Karpas-422 (cell line): ENCODE results near the gene USB1. TPM values are rescaled to one million over a fixed set of nuclear protein-coding genes. Genes with fewer than 3 reads are reported as not detected.
A peak's percentile ranks its signal among the peaks of the same experiment; 100 is the strongest.

Experiments
- DNase-seq: peaks from one replicate; pipeline ENCODE4 v3.0.0-alpha.2; 2015
- H2AFZ ChIP-seq: fragments of 200-600 bp; sonication (generic); 2 replicates; pipeline ENCODE4 v1.6.1; 2014; ENCODE audit warnings: antibody characterized with exemption, low read length, mixed read lengths
- H3K27ac ChIP-seq: fragments of 200-600 bp; sonication (generic); 2 replicates; pipeline ENCODE4 v1.5.1; 2014; ENCODE audit warnings: mild to moderate bottlenecking, low read length, moderate library complexity
- H3K27me3 ChIP-seq: fragments of 200-600 bp; sonication (generic); 2 replicates; pipeline ENCODE4 v1.6.1; 2014; ENCODE audit warnings: low read length, mixed read lengths
- H3K36me3 ChIP-seq: fragments of 200-600 bp; sonication (generic); 2 replicates; pipeline ENCODE4 v1.6.1; 2014; ENCODE audit warnings: low read length, mixed read lengths; ENCODE audit not compliant: insufficient read depth
- H3K4me1 ChIP-seq: fragments of 200-600 bp; sonication (generic); 2 replicates; pipeline ENCODE4 v1.6.1; 2014; ENCODE audit warnings: mild to moderate bottlenecking, low read length, mixed read lengths
- H3K4me2 ChIP-seq: fragments of 200-600 bp; sonication (generic); 2 replicates; pipeline ENCODE4 v1.6.1; 2014; ENCODE audit warnings: low read length, low read depth, mild to moderate bottlenecking; ENCODE audit not compliant: poor library complexity, severe bottlenecking
- H3K4me3 ChIP-seq: fragments of 200-600 bp; sonication (generic); 2 replicates; pipeline ENCODE4 v1.5.1; 2014; ENCODE audit warnings: mild to moderate bottlenecking, antibody characterized with exemption, low read length, mixed read lengths
- H3K79me2 ChIP-seq: fragments of 200-600 bp; sonication (generic); 2 replicates; pipeline ENCODE4 v1.6.1; 2014; ENCODE audit warnings: mild to moderate bottlenecking, low read length, mixed read lengths
- H3K9ac ChIP-seq: fragments of 200-600 bp; sonication (generic); 2 replicates; pipeline ENCODE4 v1.6.0; 2014; ENCODE audit warnings: low read length
- H3K9me2 ChIP-seq: fragments of 200-600 bp; sonication (generic), shearing (Covaris generic); replicated peaks from 2 replicates; pipeline ENCODE4 v1.6.0; 2014; ENCODE audit warnings: mild to moderate bottlenecking, low read length, moderate library complexity; ENCODE audit not compliant: insufficient read depth
- H3K9me3 ChIP-seq: fragments of 300-700, 200-600 bp; sonication (generic); 2 replicates; pipeline ENCODE4 v1.6.1; 2014; ENCODE audit warnings: low read length, mixed read lengths
- H4K20me1 ChIP-seq: fragments of 200-600 bp; sonication (generic); 2 replicates; pipeline ENCODE4 v1.6.1; 2014; ENCODE audit warnings: mild to moderate bottlenecking, antibody characterized with exemption, low read length, low read depth; ENCODE audit not compliant: insufficient read depth
- total RNA-seq: library from RNA; depleted of rRNA; stranded (reverse); fragments of >200 nt; shearing (Covaris generic); gene quantifications from 2 replicates; pipeline ENCODE4 v1.2.3, GENCODE V29; 2014; ENCODE audit warnings: low replicate concordance; rRNA removed

Gene USB1, protein sequence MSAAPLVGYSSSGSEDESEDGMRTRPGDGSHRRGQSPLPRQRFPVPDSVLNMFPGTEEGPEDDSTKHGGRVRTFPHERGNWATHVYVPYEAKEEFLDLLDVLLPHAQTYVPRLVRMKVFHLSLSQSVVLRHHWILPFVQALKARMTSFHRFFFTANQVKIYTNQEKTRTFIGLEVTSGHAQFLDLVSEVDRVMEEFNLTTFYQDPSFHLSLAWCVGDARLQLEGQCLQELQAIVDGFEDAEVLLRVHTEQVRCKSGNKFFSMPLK
- total RNA-seq, result 19.6 and 28.3 TPM in 2 replicates

DNA sequence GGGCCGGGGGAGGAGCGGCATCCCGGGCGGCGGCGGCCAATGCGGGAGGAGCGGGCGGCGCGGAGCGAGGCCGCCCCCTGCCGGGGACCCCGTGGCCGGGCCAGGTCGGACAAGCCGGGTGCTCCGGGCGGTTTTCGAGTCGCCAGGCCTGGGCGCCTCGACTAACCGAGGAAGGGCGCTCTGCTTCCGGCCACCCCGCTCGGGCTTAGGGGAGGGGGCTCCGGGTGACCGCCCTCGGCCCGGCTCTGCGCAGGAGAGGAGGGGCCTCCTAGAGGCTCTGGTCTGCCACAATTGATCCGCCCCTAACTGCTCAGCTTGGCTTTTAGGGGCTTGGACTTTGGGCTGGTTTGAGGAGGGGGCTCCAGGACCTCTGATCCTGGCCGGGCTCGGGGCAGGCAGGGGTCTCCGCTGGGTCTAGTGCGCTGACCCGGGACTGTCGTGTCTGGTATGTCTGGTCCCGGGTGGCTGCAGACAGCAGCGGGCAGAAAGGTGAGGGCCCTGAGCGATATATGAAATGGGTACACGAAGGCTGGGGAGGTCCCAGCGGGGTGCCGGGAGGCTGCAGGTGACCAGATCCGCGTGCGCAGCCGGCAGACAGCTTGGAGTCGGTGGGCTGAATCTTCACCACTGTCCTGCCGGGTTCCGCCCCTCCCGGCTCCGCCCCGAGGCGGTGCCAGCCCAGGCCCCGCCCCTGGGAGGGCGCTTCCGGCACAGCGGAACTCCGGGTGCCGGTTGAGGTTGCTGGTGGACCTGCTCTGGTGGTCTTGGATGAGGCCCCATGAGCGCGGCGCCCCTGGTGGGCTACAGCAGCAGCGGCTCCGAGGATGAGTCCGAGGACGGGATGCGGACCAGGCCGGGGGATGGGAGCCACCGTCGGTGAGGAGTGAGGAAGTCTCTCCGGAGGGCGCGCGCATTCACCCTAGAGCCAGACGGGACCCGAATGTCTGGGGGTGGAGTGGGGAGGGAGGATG, at the start of gene USB1:
TSS of gene USB1 (plus strand) at position 702 of the 971 bp plus-strand sequence. CDS start at position 779, 77 bp downstream.
- peak within 1 kb of the TSS; percentile 75 for H3K27ac ChIP-seq
- peak within 1 kb of the TSS; percentile 90 for H3K9ac ChIP-seq
- H3K36me3 ChIP-seq, result peaks cover 21% of the 10 kb centered on the region
- no peaks in the 10 kb centered on the region for H3K9me2 ChIP-seq
- peak within 1 kb of the TSS; percentile 82 for H3K4me3 ChIP-seq
- H3K4me1 ChIP-seq, result peaks cover 42% of the 10 kb centered on the region
- peak; percentile 96 for DNase-seq
- H3K4me2 ChIP-seq, result peak within 1 kb of the TSS; percentile 99
- H3K79me2 ChIP-seq, result peaks cover 42% of the 10 kb centered on the region
- H3K9me3 ChIP-seq, result no peaks in the 10 kb centered on the region
- H3K27me3 ChIP-seq, result no peaks in the 10 kb centered on the region
- H4K20me1 ChIP-seq, result no peaks in the 10 kb centered on the region
- H2AFZ ChIP-seq, result peak within 1 kb of the TSS; percentile 97

DNA sequence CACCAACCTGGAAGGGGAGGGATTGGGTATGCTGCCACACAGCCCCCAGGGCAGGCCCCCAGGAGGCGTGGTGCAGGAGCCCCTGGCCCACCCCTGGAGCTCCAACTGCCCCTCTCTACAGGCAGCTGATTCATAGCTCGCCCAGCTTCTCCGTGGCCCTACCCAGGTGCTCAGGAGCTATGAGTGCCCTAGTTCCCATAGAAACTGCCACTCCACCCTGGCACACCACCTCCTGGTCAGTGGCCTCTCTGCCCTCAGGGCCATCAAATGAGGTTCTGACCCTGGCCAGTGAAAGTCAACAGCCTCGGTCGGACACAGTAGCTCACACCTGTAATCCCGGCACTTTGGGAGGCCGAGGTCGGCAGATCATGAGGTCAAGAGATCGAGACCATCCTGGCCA, 48.3 kb upstream of the USB1 start:
- no peak overlapping the region for H3K4me3 ChIP-seq
- H3K4me1 ChIP-seq, result no peaks in the 10 kb centered on the region
- H3K79me2 ChIP-seq, result no peaks in the 10 kb centered on the region
- no peaks in the 10 kb centered on the region for H4K20me1 ChIP-seq
- DNase-seq, result no peak
- no peak overlapping the region for H2AFZ ChIP-seq
- H3K4me2 ChIP-seq, result no peak overlapping the region
- H3K36me3 ChIP-seq, result no peaks in the 10 kb centered on the region
- H3K27ac ChIP-seq, result no peak overlapping the region
- H3K9ac ChIP-seq, result no peak overlapping the region
- H3K9me3 ChIP-seq, result no peaks in the 10 kb centered on the region
- H3K27me3 ChIP-seq, result no peaks in the 10 kb centered on the region
- H3K9me2 ChIP-seq, result no peaks in the 10 kb centered on the region

GRCh38 chr16:57953857-57954256, 47.4 kb upstream of the USB1 start:
- no peak overlapping the region for H3K4me2 ChIP-seq
- H3K4me3 ChIP-seq, result no peak overlapping the region
- no peaks in the 10 kb centered on the region for H4K20me1 ChIP-seq
- H3K79me2 ChIP-seq, result no peaks in the 10 kb centered on the region
- DNase-seq, result no peak
- H3K9ac ChIP-seq, result no peak overlapping the region
- no peaks in the 10 kb centered on the region for H3K27me3 ChIP-seq
- H3K9me2 ChIP-seq, result no peaks in the 10 kb centered on the region
- no peak overlapping the region for H2AFZ ChIP-seq
- H3K4me1 ChIP-seq, result no peaks in the 10 kb centered on the region
- no peaks in the 10 kb centered on the region for H3K36me3 ChIP-seq
- no peaks in the 10 kb centered on the region for H3K9me3 ChIP-seq
- no peak overlapping the region for H3K27ac ChIP-seq

DNA sequence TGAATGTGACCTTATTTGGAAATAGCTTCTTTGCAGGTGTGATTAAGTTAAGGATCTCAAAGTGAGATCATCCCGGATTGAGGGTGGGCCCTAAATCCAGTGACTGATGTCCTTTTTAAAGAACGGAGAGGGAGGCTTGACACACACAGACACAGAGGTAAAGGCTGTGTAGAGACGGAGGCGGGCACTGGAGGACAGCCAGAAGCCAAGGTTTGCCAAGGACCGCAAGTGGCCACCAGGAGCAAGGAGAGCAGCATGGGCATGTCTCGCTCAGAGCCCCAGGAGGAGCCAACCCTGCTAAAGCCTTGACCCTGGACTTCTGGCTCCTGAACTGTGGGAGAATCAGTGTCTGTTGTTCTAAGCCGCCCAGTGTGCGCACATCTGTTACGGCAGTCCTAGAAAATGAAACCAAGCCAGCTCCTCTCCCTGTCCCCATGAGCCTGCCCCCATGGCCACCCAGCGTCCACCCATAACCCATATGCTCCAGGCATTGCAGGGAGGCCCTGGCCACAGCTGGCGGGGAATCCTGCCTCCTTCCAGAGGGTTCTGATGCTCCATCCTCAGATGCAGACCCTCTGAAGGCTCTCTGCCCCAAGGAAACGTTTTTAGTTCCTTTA, 45.5 kb upstream of the USB1 start:
- no peaks in the 10 kb centered on the region for H4K20me1 ChIP-seq
- no peak overlapping the region for H3K27ac ChIP-seq
- no peaks in the 10 kb centered on the region for H3K9me2 ChIP-seq
- no peak for DNase-seq
- no peaks in the 10 kb centered on the region for H3K4me1 ChIP-seq
- H3K79me2 ChIP-seq, result no peaks in the 10 kb centered on the region
- no peak overlapping the region for H3K4me2 ChIP-seq
- no peak overlapping the region for H3K9ac ChIP-seq
- H3K36me3 ChIP-seq, result no peaks in the 10 kb centered on the region
- H2AFZ ChIP-seq, result no peak overlapping the region
- no peaks in the 10 kb centered on the region for H3K27me3 ChIP-seq
- no peaks in the 10 kb centered on the region for H3K9me3 ChIP-seq
- no peak overlapping the region for H3K4me3 ChIP-seq

DNA sequence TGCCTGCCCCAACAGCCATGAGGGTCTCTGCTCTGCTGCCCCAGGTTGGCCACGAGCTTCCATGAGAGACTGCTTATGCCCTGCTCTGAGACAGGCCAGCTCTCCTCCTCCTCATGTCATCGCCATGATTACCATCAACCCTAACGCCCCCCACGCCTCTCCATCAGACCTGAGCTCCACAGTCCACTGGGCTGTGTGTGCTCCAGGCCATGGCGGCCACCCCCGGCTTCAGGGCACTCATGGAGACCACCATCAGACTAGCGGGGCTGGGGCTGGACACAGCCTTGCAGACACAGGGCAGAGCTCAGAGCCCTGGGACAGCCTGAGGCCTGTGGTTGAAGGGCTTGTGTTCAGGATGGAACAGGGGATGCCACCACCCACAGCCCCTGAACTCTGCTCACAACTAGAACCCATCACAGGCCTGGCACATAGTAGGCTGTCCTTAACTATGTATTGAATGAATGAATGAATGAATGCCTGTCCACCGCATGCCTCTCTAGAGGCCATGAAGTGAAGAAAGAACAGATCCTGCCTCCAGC, 44.9 kb upstream of the USB1 start:
- no peak overlapping the region for H3K4me2 ChIP-seq

GRCh38 chr16:57956924-57957672, 44.1 kb upstream of the USB1 start:
- Histone ChIP-seq H2AFZ (no peak overlapping the region), H3K27ac (no peak overlapping the region), H4K20me1 (no peaks in the 10 kb centered on the region; the same call in 1 of the 2 replicates), H3K36me3 (no peaks in the 10 kb centered on the region), H3K4me2 (no peak overlapping the region), H3K4me3 (no peak overlapping the region), H3K9ac (no peak overlapping the region), H3K4me1 (no peaks in the 10 kb centered on the region), H3K9me3 (no peaks in the 10 kb centered on the region), H3K9me2 (no peaks in the 10 kb centered on the region), H3K27me3 (no peaks in the 10 kb centered on the region), H3K79me2 (no peaks in the 10 kb centered on the region)
- DNase-seq, result no peak

More for the DNA sequence above, 44.9 kb upstream of the USB1 start:
- Histone ChIP-seq H3K27ac (no peak overlapping the region), H3K9me2 (no peaks in the 10 kb centered on the region), H3K36me3 (no peaks in the 10 kb centered on the region), H3K9me3 (no peaks in the 10 kb centered on the region), H2AFZ (no peak overlapping the region), H3K27me3 (no peaks in the 10 kb centered on the region), H4K20me1 (no peaks in the 10 kb centered on the region; the same call in 1 of the 2 replicates), H3K4me1 (no peaks in the 10 kb centered on the region), H3K4me3 (no peak overlapping the region), H3K79me2 (no peaks in the 10 kb centered on the region), H3K9ac (no peak overlapping the region)
- DNase-seq, result no peak

- no peaks in the 10 kb centered on the region for H3K9me3 ChIP-seq
- H4K20me1 ChIP-seq, result no peaks in the 10 kb centered on the region; the same call in 1 of the 2 replicates
- H3K27me3 ChIP-seq, result no peaks in the 10 kb centered on the region
- H3K36me3 ChIP-seq, result no peaks in the 10 kb centered on the region
- DNase-seq, result no peak
- no peak overlapping the region for H2AFZ ChIP-seq
- no peak overlapping the region for H3K4me2 ChIP-seq
- H3K9ac ChIP-seq, result no peak overlapping the region
- no peaks in the 10 kb centered on the region for H3K79me2 ChIP-seq
- no peaks in the 10 kb centered on the region for H3K4me1 ChIP-seq
- no peak overlapping the region for H3K27ac ChIP-seq
- no peaks in the 10 kb centered on the region for H3K9me2 ChIP-seq
- no peak overlapping the region for H3K4me3 ChIP-seq
Measured at GRCh38 chr16:57957673-57958392, 43.4 kb upstream of the USB1 start.
